ENCODE results near the gene EML3. TPM values are rescaled to one million over a fixed set of nuclear protein-coding genes. Genes with fewer than 3 reads are reported as not detected.
A peak's percentile ranks its signal among the peaks of the same experiment; 100 is the strongest.

The EML3 gene
- polyA plus RNA-seq, 2 of the 4 experiments (the other 2 are of a cell fraction) = 15.2 to 27.2 TPM

GRCh38 chr11:62601372-62602140 lies 11.0 kb downstream of the EML3 start, which contains the start of gene MTA2:
Gene MTA2 (minus strand): TSS chr11:62601865. CDS start chr11:62601450, 415 bp downstream.
- Histone ChIP-seq H3K4me1 (peaks cover 32% of the 10 kb centered on the region), H3K9me3 (no peaks in the 10 kb centered on the region), H3K4me3 (peak within 1 kb of the TSS; percentile 92), H3K27ac (peak within 1 kb of the TSS; percentile 95 to 98), H3K4me2 (peak within 1 kb of the TSS; percentile 97)
- POLR2A ChIA-PET = interaction anchor here (0.6 to 3.5 kb wide), 10 partner anchors 8 to 240 kb away, joined by 3 to 75 read pairs (median 6); partner anchors contain the start of genes B3GAT3, C11orf98, CSKMT and EEF1G
- peak; percentile 84 for FAIRE-seq
- peak; percentile 86 to 92 for ATAC-seq
- DNase-seq (ENCODE audit: low read depth in 1 of 2, low spot score in 1 of 2) = peak; percentile 87 to 98
- WGBS (ENCODE audit: missing lambda C conversion rate) = 2% methylated on average over 30 of the region's 83 CpGs
- CTCF ChIA-PET = interaction anchor here (0.9 to 5.1 kb wide), 4 partner anchors 8 to 177 kb away, joined by 4 to 42 read pairs (median 10); partner anchors contain the start of genes EML3, ROM1 and TUT1
- TF ChIP-seq POLR2AphosphoS2 (conservative IDR thresholded peaks at IDR 0.05; ENCODE audit: low read length) (no peak), CBX8 (IDR thresholded peaks at IDR 0.05) (no peak), SMC3 (IDR thresholded peaks at IDR 0.05) (no peak), RNF2 (IDR thresholded peaks at IDR 0.05; ENCODE audit: borderline replicate concordance, low read depth) (no peak), ESRRA (IDR thresholded peaks at IDR 0.05; ENCODE audit: borderline replicate concordance, low read length) (no peak), PBX3 (IDR thresholded peaks at IDR 0.05) (peak; percentile 48; the same call in 1 of the 2 replicates), HOXB13 (CRISPR knock-in tag; IDR thresholded peaks at IDR 0.05; ENCODE audit: low read depth) (no peak), PHF8 (IDR thresholded peaks at IDR 0.05; ENCODE audit: borderline replicate concordance, low read depth) (peak; percentile 73), MAX (IDR thresholded peaks at IDR 0.05) (peak; percentile 63; the same call in 1 of the 2 replicates), EHF (CRISPR knock-in tag; IDR thresholded peaks at IDR 0.05) (no peak), RCOR1 (IDR thresholded peaks at IDR 0.05; ENCODE audit: low read depth, low read length) (no peak), CHD2 (IDR thresholded peaks at IDR 0.05; ENCODE audit: low read length, partially characterized antibody) (no peak), FOSB (CRISPR knock-in tag; IDR thresholded peaks at IDR 0.05) (no peak), ZC3H11A (IDR thresholded peaks at IDR 0.05) (no peak), NR3C1 (IDR thresholded peaks at IDR 0.05) (no peak), HEYL (CRISPR knock-in tag; IDR thresholded peaks at IDR 0.05) (no peak), TFCP2L1 (CRISPR knock-in tag; IDR thresholded peaks at IDR 0.05) (no peak), MYC (IDR thresholded peaks at IDR 0.05; ENCODE audit: borderline replicate concordance, low read length) (no peak), KDM5A (IDR thresholded peaks at IDR 0.05) (peak; percentile 49; the same call in 1 of the 2 replicates), POLR2A (IDR thresholded peaks at IDR 0.05; ENCODE audit: low read length) (peak; percentile 22; the same call in 1 of the 2 replicates), ATOH8 (CRISPR knock-in tag; IDR thresholded peaks at IDR 0.05; ENCODE audit: low read depth) (no peak), SREBF2 (IDR thresholded peaks at IDR 0.05) (no peak), RFX5 (IDR thresholded peaks at IDR 0.05) (peak; percentile 15; the same call in 1 of the 2 replicates), CEBPB (IDR thresholded peaks at IDR 0.05) (no peak), RARB (CRISPR knock-in tag; IDR thresholded peaks at IDR 0.05) (no peak), JUN (IDR thresholded peaks at IDR 0.05) (peak; percentile 40 to 55; a peak in 4 of 5 replicates), HES2 (IDR thresholded peaks at IDR 0.05) (no peak), REST (IDR thresholded peaks at IDR 0.05) (0 out of 2 replicates have a peak, but pooled peaks have one; percentile 31), HDAC2 (IDR thresholded peaks at IDR 0.05) (no peak), ZNF302 (CRISPR knock-in tag; IDR thresholded peaks at IDR 0.05) (no peak), E2F6 (IDR thresholded peaks at IDR 0.05; ENCODE audit: borderline replicate concordance, low read depth) (peak; percentile 65; the same call in 1 of the 2 replicates), BCL3 (IDR thresholded peaks at IDR 0.05) (peak; percentile 56; the same call in 1 of the 3 replicates), MAFK (IDR thresholded peaks at IDR 0.05; ENCODE audit: partially characterized antibody) (no peak)

All from A549 (cell line).